Endothelial cell (in vitro differentiated cells): ENCODE measurements around the gene EXT2. TPM values are rescaled to one million over a fixed set of nuclear protein-coding genes. Genes with fewer than 3 reads are reported as not detected.

Source experiments
- DNase-seq: peaks from one replicate; pipeline ENCODE4 v3.0.0; 2021; ENCODE audit warnings: low spot score
- H3K27ac Mint-ChIP-seq: one replicate; pipeline ENCODE4 v1.8.0; 2021; ENCODE audit warnings: mixed read lengths, inconsistent platforms; ENCODE audit not compliant: unreplicated experiment
- H3K27me3 Mint-ChIP-seq: one replicate; pipeline ENCODE4 v1.8.0; 2021; ENCODE audit warnings: mild to moderate bottlenecking, moderate library complexity, mixed read lengths, inconsistent platforms; ENCODE audit not compliant: unreplicated experiment
- H3K36me3 Mint-ChIP-seq: one replicate; pipeline ENCODE4 v1.8.0; 2021; ENCODE audit warnings: mild to moderate bottlenecking, low read depth, mixed read lengths, inconsistent platforms; ENCODE audit not compliant: unreplicated experiment
- H3K4me1 Mint-ChIP-seq: one replicate; pipeline ENCODE4 v1.8.0; 2021; ENCODE audit warnings: mild to moderate bottlenecking, mixed read lengths, inconsistent platforms; ENCODE audit not compliant: unreplicated experiment
- H3K4me3 Mint-ChIP-seq: one replicate; pipeline ENCODE4 v1.8.0; 2021; ENCODE audit warnings: mild to moderate bottlenecking, mixed read lengths, inconsistent platforms; ENCODE audit not compliant: unreplicated experiment
- H3K9me3 Mint-ChIP-seq: one replicate; pipeline ENCODE4 v1.8.0; 2021; ENCODE audit warnings: mixed read lengths, inconsistent platforms; ENCODE audit not compliant: unreplicated experiment
- CTCF ChIP-seq: fragments of 200-600 bp; sonication (generic); IDR thresholded peaks from one replicate; pipeline ENCODE4 v1.5.0; 2021; ENCODE audit warnings: antibody characterized with exemption; ENCODE audit not compliant: unreplicated experiment
- total RNA-seq: library from RNA; stranded (reverse); fragmentation: NEBNext Ultra II Directional; extraction: Animal tissue kit (Norgen Biotek cat#: 25700); gene quantifications from one replicate; pipeline ENCODE4 v1.2.1, GENCODE V29; 2021; ENCODE audit not compliant: unreplicated experiment

The EXT2 gene
- total RNA-seq, 1 donor from 2014 or later, result 96.8 TPM

- H3K9me3 Mint-ChIP-seq, result no peaks in the 10 kb centered on the region
- peaks cover 5% of the 10 kb centered on the region for H3K36me3 Mint-ChIP-seq
- DNase-seq, result no peak
These were observed 171.7 kb downstream of the EXT2 start for GRCh38 chr11:44267006-44267749.

GRCh38 chr11:44267750-44268613 is 172.5 kb downstream of the EXT2 start:
- peaks cover 8% of the 10 kb centered on the region for H3K27me3 Mint-ChIP-seq
- H3K4me3 Mint-ChIP-seq, result no peak overlapping the region
- no peak for DNase-seq
- H3K9me3 Mint-ChIP-seq, result no peaks in the 10 kb centered on the region
- H3K4me1 Mint-ChIP-seq, result peaks cover 7% of the 10 kb centered on the region
- peaks cover 5% of the 10 kb centered on the region for H3K36me3 Mint-ChIP-seq
- TF ChIP-seq CTCF, result no peak
- no peak overlapping the region for H3K27ac Mint-ChIP-seq

More at GRCh38 chr11:44267006-44267749, 171.7 kb downstream of the EXT2 start:
- Mint-ChIP-seq H3K27ac (no peak overlapping the region), H3K4me3 (no peak overlapping the region), H3K27me3 (peaks cover 12% of the 10 kb centered on the region), H3K4me1 (peaks cover 10% of the 10 kb centered on the region)
- TF ChIP-seq CTCF, result no peak

GRCh38 chr11:44268614-44269080 is 173.2 kb downstream of the EXT2 start:
- no peak for TF ChIP-seq CTCF
- Mint-ChIP-seq H3K4me3 (no peak overlapping the region), H3K36me3 (peaks cover 5% of the 10 kb centered on the region), H3K9me3 (no peaks in the 10 kb centered on the region), H3K4me1 (peaks cover 7% of the 10 kb centered on the region), H3K27me3 (peaks cover 8% of the 10 kb centered on the region), H3K27ac (no peak overlapping the region)
- DNase-seq, result no peak

GRCh38 chr11:44269369-44270351 is 174.2 kb downstream of the EXT2 start:
- peaks cover 5% of the 10 kb centered on the region for H3K36me3 Mint-ChIP-seq
- no peaks in the 10 kb centered on the region for H3K9me3 Mint-ChIP-seq
- H3K4me3 Mint-ChIP-seq, result no peak overlapping the region
- no peak for DNase-seq
- peaks cover 8% of the 10 kb centered on the region for H3K27me3 Mint-ChIP-seq
- TF ChIP-seq CTCF, result no peak
- H3K27ac Mint-ChIP-seq, result no peak overlapping the region
- peaks cover 7% of the 10 kb centered on the region for H3K4me1 Mint-ChIP-seq
